Spleen (tissue), 13 donors: Measurements from ENCODE around the gene RUNDC1. TPM values are rescaled to one million over a fixed set of nuclear protein-coding genes. Genes with fewer than 3 reads are reported as not detected.

ENCODE experiments used
- DNase-seq: peaks from one replicate; pipeline ENCODE4 v3.0.0-alpha.2; 2020
- H3K27ac ChIP-seq, 8 donors: fragments of 200-600 bp; sonication (generic) in 7 of 8; 1 replicate in 4 of 8; 2 replicates in 4 of 8; pipeline versions ENCODE4 v1.5.0 to v1.8.0; 2016 to 2021; ENCODE audit warnings: inconsistent platforms in 4 of 8, mild to moderate bottlenecking in 4 of 8, moderate library complexity in 1 of 8
- H3K27me3 ChIP-seq, 7 donors: fragments of 200-600 bp; sonication (generic) in 6 of 7; replicated peaks in 1 of 7; 1 replicate in 4 of 7; 2 replicates in 3 of 7; pipeline versions ENCODE4 v1.5.0 to v1.8.0; 2016 to 2021; ENCODE audit warnings: inconsistent platforms in 3 of 7, mild to moderate bottlenecking in 1 of 7
- H3K36me3 ChIP-seq, 6 donors: fragments of 200-600 bp; sonication (generic) in 5 of 6; 1 replicate in 4 of 6; 2 replicates in 2 of 6; pipeline versions ENCODE4 v1.5.0 to v1.8.0; 2016 to 2021; ENCODE audit warnings: inconsistent platforms in 2 of 6
- H3K4me1 ChIP-seq, 6 donors: fragments of 200-600 bp; sonication (generic) in 5 of 6; 1 replicate in 3 of 6; 2 replicates in 3 of 6; pipeline versions ENCODE4 v1.5.0 to v1.8.0; 2016 to 2021; ENCODE audit warnings: inconsistent platforms in 3 of 6
- H3K4me3 ChIP-seq, 8 donors: fragments of 200-600 bp; sonication (generic) in 7 of 8; 1 replicate in 4 of 8; 2 replicates in 4 of 8; pipeline versions ENCODE4 v1.5.0 to v1.8.0; 2016 to 2021; ENCODE audit warnings: inconsistent platforms in 4 of 8, mild to moderate bottlenecking in 4 of 8, moderate library complexity in 2 of 8
- H3K9me3 ChIP-seq, 8 donors: fragments of 200-600 bp; sonication (generic) in 7 of 8; 1 replicate in 4 of 8; 2 replicates in 4 of 8; pipeline versions ENCODE4 v1.5.0 to v1.8.0; 2016 to 2021; ENCODE audit warnings: inconsistent platforms in 4 of 8
- POLR2A ChIP-seq, 3 donors: fragments of 450-650 bp; IDR thresholded peaks; one replicate each; pipeline ENCODE4 v1.5.1; 2017; ENCODE audit warnings: antibody characterized with exemption in 3 of 3, mild to moderate bottlenecking in 1 of 3
- POLR2AphosphoS5 ChIP-seq, 3 donors: sonication (generic); formaldehyde crosslinking; IDR thresholded peaks; one replicate each; pipeline ENCODE4 v1.5.1; 2017; ENCODE audit warnings: antibody characterized with exemption in 3 of 3
- WGBS, 5 donors: extraction: QIAGEN DNeasy Blood & Tissue Kit in 3 of 5; methylation state at CpG; one replicate each; pipeline versions ENCODE4 v1.1.5 to v1.1.7; 2013 to 2018; 5-methylcytosine and 5-hydroxymethylcytosine counted together
- intact Hi-C: fragments of 100-400 bp; cut with DNase I; formaldehyde crosslinking; loops from one replicate; pipeline ENCODE4 v1.15.0; 2023; ENCODE audit warnings: low total_unique reads
- long read RNA-seq, 2 donors: transcript quantifications; one replicate each; lab custom pipeline, GENCODE V29; 2026
- polyA plus RNA-seq, 3 donors: library from polyadenylated mRNA; stranded (reverse); fragments of 200-250 nt; gene quantifications; one replicate each; pipeline ENCODE4 v1.2.1, GENCODE V29; 2013
- total RNA-seq, 7 donors: library from RNA; depleted of rRNA in 3 of 7; stranded (reverse); fragments of >200 nt in 3 of 7; fragmentation: NEBNext Ultra II Directional in 4 of 7; extraction: Animal tissue kit (Norgen Biotek cat#: 25700) in 4 of 7; gene quantifications; one replicate each; pipeline versions ENCODE4 v1.1.0 to v1.2.1, GENCODE V29; 2016 to 2021
- TF ChIP-seq, protein P1 (sequence below), 11 experiments: fragments of 200-600 bp in 7 of 11; fragments of 450-650 bp in 4 of 11; sonication (generic) in 4 of 11; IDR thresholded peaks in 8 of 11; conservative IDR thresholded peaks in 3 of 11; 1 replicate in 7 of 11; 2 replicates in 4 of 11; pipeline versions ENCODE4 v1.4.0 to v1.8.0; 2016 to 2021; ENCODE audit warnings: antibody characterized with exemption in 11 of 11, inconsistent platforms in 4 of 11, mild to moderate bottlenecking in 1 of 11
- donor health status: healthy with polysubstance abuse.
- donor health status: DM: no; HTN: no; CAD: no; lungs with moderate emphysema.
- donor health status: DM: no; HTN: no; CAD: no.
- donor health status: Bipolar disorder and iron deficiency.
- donor health status: healthy.
- donor health status: DM: no; HTN: no; CAD: no.
- donor health status: DM: yes; HTN: yes; CAD: no.

Gene RUNDC1
- total RNA-seq (10 to 100 TPM; 17.1 to 27.9 (median 22.4) TPM), polyA plus RNA-seq (10 to 100 TPM in 1 of 3 donors, 1 to 10 TPM in 2; 6.7 to 10.5 (median 8.2) TPM)
- long read RNA-seq, donor 1, partial matches to known transcripts, result 0 of 6 reads
- long read RNA-seq, donor 1, other reads (novel, unspliced or antisense), result 0 of 6 reads
- long read RNA-seq, donor 2, partial matches to known transcripts, result 0 of 2 reads
- long read RNA-seq, donor 2, other reads (novel, unspliced or antisense), result 0 of 2 reads

DNA sequence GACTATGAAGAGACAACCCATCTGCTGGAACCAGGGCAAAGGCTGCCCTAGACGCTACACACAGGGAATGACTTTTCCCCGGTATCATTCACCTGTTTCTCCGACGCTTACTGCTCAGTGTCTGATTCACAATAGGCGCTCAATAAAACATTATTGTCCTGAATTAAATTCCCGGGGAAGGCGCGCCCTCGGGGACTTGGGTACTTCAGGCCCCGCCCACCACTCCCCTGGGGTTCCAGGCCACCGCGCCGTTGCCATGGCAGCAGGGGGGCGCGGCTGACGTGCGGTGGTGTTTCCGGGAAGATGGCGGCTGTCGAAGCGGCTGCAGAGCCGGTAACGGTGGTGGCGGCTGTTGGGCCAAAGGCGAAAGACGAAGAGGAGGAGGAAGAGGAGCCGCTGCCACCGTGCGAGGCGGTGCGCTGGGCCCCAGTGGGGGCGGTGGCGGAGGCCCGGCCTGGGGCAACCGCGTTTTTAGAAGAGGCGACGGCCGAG lies at the start of gene RUNDC1:
TSS of gene RUNDC1 (plus strand) at position 292 of the 492 bp plus-strand sequence. CDS start at position 304, 12 bp downstream.
- H3K36me3 ChIP-seq, result peaks cover 0 to 24% (median 0%) of the 10 kb centered on the region in 6 donors
- no peaks in the 10 kb centered on the region for H3K9me3 ChIP-seq
- peak within 1 kb of the TSS; percentile 81 to 100 (median 97) for H3K4me3 ChIP-seq
- H3K4me1 ChIP-seq, result peaks cover 22 to 59% (median 48%) of the 10 kb centered on the region in 6 donors
- peak; percentile 98 for DNase-seq
- TF ChIP-seq POLR2A (IDR thresholded peaks at IDR 0.05), result peak in 2 of 3 donors; percentile 27 to 40
- TF ChIP-seq, protein P1, sequence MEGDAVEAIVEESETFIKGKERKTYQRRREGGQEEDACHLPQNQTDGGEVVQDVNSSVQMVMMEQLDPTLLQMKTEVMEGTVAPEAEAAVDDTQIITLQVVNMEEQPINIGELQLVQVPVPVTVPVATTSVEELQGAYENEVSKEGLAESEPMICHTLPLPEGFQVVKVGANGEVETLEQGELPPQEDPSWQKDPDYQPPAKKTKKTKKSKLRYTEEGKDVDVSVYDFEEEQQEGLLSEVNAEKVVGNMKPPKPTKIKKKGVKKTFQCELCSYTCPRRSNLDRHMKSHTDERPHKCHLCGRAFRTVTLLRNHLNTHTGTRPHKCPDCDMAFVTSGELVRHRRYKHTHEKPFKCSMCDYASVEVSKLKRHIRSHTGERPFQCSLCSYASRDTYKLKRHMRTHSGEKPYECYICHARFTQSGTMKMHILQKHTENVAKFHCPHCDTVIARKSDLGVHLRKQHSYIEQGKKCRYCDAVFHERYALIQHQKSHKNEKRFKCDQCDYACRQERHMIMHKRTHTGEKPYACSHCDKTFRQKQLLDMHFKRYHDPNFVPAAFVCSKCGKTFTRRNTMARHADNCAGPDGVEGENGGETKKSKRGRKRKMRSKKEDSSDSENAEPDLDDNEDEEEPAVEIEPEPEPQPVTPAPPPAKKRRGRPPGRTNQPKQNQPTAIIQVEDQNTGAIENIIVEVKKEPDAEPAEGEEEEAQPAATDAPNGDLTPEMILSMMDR (IDR thresholded peaks at IDR 0.05 in 8 of 11, conservative IDR thresholded peaks at IDR 0.05 in 3 of 11), result no peak
- TF ChIP-seq POLR2AphosphoS5 (IDR thresholded peaks at IDR 0.05), result peak; percentile 91 to 94 (median 92)
- intact Hi-C loops, result no loop called here
- H3K27ac ChIP-seq, result peak within 1 kb of the TSS; percentile 76 to 96 (median 91)
- WGBS, 5 donors, result 0 to 1% (median 0%) methylated on average over 15 to 39 of the region's 39 CpGs
- H3K27me3 ChIP-seq, result no peaks in the 10 kb centered on the region

GRCh38 chr17:42937712-42938596 lies 42.4 kb upstream of the RUNDC1 start:
- H3K4me3 ChIP-seq, result no peak overlapping the region
- peaks cover 0 to 7% (median 0%) of the 10 kb centered on the region in 6 donors for H3K4me1 ChIP-seq
- H3K27me3 ChIP-seq, result peaks cover 0 to 9% (median 0%) of the 10 kb centered on the region in 7 donors
- intact Hi-C loops, result loop anchor here (2.0 kb wide), 1 partner anchor 95 kb away; no protein-coding TSS in a partner anchor
- TF ChIP-seq, protein P1 (IDR thresholded peaks at IDR 0.05 in 8 of 11, conservative IDR thresholded peaks at IDR 0.05 in 3 of 11), result peak in 8 of 11 experiments; percentile 35 to 60 (median 53)
- no peak for TF ChIP-seq POLR2A (IDR thresholded peaks at IDR 0.05)
- no peak for DNase-seq
- 44 to 46% (median 44%) methylated on average over 9 of the region's 9 CpGs for WGBS, 5 donors
- H3K9me3 ChIP-seq, result no peaks in the 10 kb centered on the region
- H3K27ac ChIP-seq, result no peak overlapping the region
- no peaks in the 10 kb centered on the region for H3K36me3 ChIP-seq

GRCh38 chr17:42944211-42944610 lies 36.2 kb upstream of the RUNDC1 start:
- H3K9me3 ChIP-seq, result no peaks in the 10 kb centered on the region
- no peaks in the 10 kb centered on the region for H3K27me3 ChIP-seq
- DNase-seq, result no peak
- H3K4me1 ChIP-seq, result no peaks in the 10 kb centered on the region
- 56 to 60% (median 60%) methylated on average over 3 of the region's 3 CpGs for WGBS, 5 donors
- no peak overlapping the region for H3K4me3 ChIP-seq
- H3K27ac ChIP-seq, result no peak overlapping the region
- intact Hi-C loops, result no loop called here
- peaks cover 0 to 15% (median 10%) of the 10 kb centered on the region in 6 donors for H3K36me3 ChIP-seq
- TF ChIP-seq, protein P1 (IDR thresholded peaks at IDR 0.05 in 8 of 11, conservative IDR thresholded peaks at IDR 0.05 in 3 of 11), result no peak
- TF ChIP-seq POLR2A (IDR thresholded peaks at IDR 0.05), result no peak
- TF ChIP-seq POLR2AphosphoS5 (IDR thresholded peaks at IDR 0.05), result no peak
